ENCODE results near the gene ABCA8. TPM values are rescaled to one million over a fixed set of nuclear protein-coding genes. Genes with fewer than 3 reads are reported as not detected.
"Not testable (repeated sequence)": the region's sequence is repeated elsewhere in the genome, so short reads cannot be mapped to it uniquely, and the experiment has no call there.

The ABCA8 gene
- total and polyA plus RNA-seq, 8 donors, result 0.88 to 9.8 (median 2.9) TPM

DNA sequence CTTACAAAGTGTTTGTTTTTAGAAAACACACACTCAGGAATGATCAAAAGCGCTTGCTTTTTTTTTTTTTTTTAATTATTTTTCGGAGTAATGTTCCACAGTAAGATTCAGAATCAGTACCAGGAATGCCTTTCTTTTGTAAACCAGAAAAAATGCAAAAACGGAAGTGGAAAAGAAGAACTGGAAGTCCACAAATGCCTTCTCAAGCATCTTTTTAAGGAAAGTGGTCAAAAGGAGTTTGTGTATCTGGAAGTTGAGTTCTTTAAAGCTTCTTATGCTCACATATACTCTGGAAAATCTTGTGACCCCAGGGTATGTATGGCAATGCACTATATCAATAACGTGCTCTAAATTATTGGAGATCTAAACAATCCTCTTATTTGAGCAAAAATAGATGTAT lies 126.0 kb downstream of the ABCA8 start:
- no peaks in the 10 kb centered on the region for H3K4me1 ChIP-seq
- no peaks in the 10 kb centered on the region for H3K36me3 ChIP-seq
- H3K4me3 ChIP-seq, result no peak overlapping the region
- H3K9me3 ChIP-seq, result no peaks in the 10 kb centered on the region
- intact Hi-C loops (cut with DNase I), result no loop called here
- TF ChIP-seq, protein P1, sequence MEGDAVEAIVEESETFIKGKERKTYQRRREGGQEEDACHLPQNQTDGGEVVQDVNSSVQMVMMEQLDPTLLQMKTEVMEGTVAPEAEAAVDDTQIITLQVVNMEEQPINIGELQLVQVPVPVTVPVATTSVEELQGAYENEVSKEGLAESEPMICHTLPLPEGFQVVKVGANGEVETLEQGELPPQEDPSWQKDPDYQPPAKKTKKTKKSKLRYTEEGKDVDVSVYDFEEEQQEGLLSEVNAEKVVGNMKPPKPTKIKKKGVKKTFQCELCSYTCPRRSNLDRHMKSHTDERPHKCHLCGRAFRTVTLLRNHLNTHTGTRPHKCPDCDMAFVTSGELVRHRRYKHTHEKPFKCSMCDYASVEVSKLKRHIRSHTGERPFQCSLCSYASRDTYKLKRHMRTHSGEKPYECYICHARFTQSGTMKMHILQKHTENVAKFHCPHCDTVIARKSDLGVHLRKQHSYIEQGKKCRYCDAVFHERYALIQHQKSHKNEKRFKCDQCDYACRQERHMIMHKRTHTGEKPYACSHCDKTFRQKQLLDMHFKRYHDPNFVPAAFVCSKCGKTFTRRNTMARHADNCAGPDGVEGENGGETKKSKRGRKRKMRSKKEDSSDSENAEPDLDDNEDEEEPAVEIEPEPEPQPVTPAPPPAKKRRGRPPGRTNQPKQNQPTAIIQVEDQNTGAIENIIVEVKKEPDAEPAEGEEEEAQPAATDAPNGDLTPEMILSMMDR (IDR thresholded peaks at IDR 0.05), result no peak
- H3K27me3 ChIP-seq, result no peaks in the 10 kb centered on the region
- DNase-seq (no peak), FAIRE-seq (no peak), ATAC-seq (no peak)
- no peak overlapping the region for H3K27ac ChIP-seq
- WGBS, 2 donors, result 75 to 78% methylated on average over 4 of the region's 4 CpGs

DNA sequence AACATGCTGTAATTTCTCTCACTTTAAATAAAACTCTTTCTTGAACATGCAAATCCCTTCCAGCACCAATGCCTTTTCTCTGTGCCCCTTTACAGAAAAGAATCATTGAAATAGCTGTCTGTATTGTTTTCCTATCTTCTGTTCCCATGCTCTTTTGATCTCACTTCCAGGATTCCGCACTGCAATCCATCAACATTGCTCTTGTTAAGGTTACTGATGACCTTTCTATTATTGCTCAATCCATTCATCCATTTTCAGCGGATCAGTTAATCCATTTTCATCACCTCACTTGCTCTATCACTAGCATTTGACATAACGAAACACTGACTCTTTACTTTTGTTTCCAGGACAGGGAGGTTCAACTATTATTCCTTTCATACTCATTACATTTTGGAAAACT lies 130.5 kb downstream of the ABCA8 start:
- intact Hi-C loops (cut with DNase I), result no loop called here
- no peak overlapping the region for H3K4me3 ChIP-seq
- no peak for FAIRE-seq
- ATAC-seq, result no peak
- 76 to 81% methylated on average over 3 of the region's 3 CpGs for WGBS, 2 donors
- no peaks in the 10 kb centered on the region for H3K36me3 ChIP-seq
- H3K4me1 ChIP-seq, result no peaks in the 10 kb centered on the region
- no peak for DNase-seq
- no peaks in the 10 kb centered on the region for H3K9me3 ChIP-seq
- H3K27ac ChIP-seq, result no peak overlapping the region
- no peaks in the 10 kb centered on the region for H3K27me3 ChIP-seq
- TF ChIP-seq, protein P1 (IDR thresholded peaks at IDR 0.05), result no peak

DNA sequence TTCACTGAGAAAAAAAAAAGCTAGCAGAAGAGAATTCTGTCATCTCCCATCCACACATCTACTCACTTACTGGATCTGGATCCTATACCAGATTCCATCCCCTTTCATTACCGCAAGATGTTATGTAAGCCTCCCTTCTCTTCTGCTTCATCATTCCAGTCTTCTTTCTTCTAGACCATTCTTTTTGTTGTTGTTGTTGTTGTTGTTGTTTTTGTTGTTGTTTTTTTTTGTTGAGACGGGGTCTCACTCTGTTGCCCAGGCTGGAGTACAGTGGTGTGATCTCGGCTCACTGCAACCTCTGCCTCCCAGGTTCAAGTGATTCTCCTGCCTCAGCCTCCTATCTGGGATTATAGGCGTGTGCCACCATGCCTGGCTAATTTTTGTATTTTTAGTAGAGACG lies 131.0 kb downstream of the ABCA8 start:
- H3K9me3 ChIP-seq; FAIRE-seq; H3K4me1 ChIP-seq; DNase-seq; H3K27ac ChIP-seq; ATAC-seq; H3K27me3 ChIP-seq; intact Hi-C loops (cut with DNase I); H3K36me3 ChIP-seq; H3K4me3 ChIP-seq: not testable (repeated sequence)
- WGBS, 2 donors, result 72 to 94% methylated on average over 5 of the region's 5 CpGs

DNA sequence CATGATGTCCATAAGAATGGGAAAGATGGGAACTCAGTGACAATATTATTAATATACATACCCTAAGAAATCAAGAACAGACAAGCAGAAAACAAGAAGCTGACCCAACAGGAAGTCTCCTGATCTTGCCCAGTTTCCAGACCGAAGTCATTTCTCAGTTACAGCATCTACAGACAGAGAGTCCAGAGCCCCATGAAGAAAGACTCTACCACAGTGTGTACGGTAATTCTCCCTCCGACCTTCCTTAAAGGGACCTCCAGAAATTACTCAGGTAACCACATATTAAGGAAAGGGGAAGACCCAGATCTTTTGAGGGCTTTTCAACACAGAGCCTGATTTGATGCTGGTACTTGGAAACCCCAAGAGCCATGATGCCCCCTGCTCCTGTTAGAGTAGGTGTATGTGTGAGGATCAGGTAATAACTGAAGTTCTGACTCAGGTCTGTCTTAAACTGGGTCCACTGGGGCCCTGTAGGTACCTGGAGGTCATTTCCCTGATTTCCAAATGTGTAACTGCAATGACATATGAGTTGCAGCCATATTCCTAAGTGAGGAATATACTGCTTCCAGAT lies 132.4 kb downstream of the ABCA8 start:
- Histone ChIP-seq H3K4me3 (no peak overlapping the region), H3K36me3 (no peaks in the 10 kb centered on the region), H3K27me3 (no peaks in the 10 kb centered on the region), H3K4me1 (no peaks in the 10 kb centered on the region), H3K27ac (no peak overlapping the region), H3K9me3 (no peaks in the 10 kb centered on the region)
- DNase-seq, result no peak
- WGBS, 2 donors, result 83 to 92% methylated on average over 3 of the region's 3 CpGs
- no peak for FAIRE-seq
- intact Hi-C loops (cut with DNase I), result no loop called here
- TF ChIP-seq, protein P1 (IDR thresholded peaks at IDR 0.05), result no peak
- peak in 1 of 4 donors; percentile 38 for ATAC-seq

DNA sequence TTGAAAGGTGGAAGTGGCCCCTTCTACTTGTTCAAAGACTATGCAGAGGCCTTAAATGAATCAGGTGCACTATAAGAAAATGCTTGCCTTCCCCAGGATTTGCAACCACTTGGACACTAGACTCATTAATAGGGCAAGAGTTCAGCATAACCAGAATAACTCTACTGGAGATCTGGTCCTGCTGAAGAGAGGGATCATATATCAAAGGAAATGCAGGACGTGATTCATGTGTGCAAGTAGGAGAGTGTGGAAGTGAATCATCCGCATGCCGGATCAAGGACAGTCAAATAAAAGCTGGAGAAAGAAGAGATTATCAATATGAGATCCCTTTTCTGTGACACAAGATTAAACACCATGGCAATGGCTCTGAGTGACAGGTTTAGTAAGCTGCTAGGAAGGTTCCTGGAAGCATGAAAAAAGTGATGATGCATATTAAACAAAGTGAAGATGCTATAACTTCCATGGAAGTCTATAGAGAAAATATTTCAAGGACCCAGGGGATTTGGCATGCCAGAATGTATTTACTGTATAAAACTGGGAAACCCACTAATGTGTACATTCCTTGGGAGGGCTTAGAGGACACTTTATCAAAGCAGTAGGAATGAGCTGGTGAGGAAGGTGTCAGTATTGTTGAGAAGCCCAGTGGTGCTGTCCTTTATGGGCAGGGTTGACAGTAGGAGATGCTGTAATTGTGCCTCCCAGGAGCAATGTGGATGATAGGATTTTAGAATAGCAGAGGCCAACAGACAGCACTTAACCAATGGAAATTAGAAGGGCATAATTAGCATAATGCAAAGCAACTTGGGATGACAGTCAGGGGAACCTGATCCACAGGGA lies 133.1 kb downstream of the ABCA8 start:
- H3K4me3 ChIP-seq, result no peak overlapping the region
- TF ChIP-seq, protein P1 (IDR thresholded peaks at IDR 0.05), result no peak
- no peaks in the 10 kb centered on the region for H3K27me3 ChIP-seq
- H3K9me3 ChIP-seq, result no peaks in the 10 kb centered on the region
- WGBS, 2 donors, result 65% methylated on average over 3 of the region's 3 CpGs
- no peak overlapping the region for H3K27ac ChIP-seq
- intact Hi-C loops (cut with DNase I), result no loop called here
- no peaks in the 10 kb centered on the region for H3K36me3 ChIP-seq
- no peaks in the 10 kb centered on the region for H3K4me1 ChIP-seq
- FAIRE-seq, result no peak
- no peak for DNase-seq
- peak in 1 of 4 donors; percentile 67 for ATAC-seq

Measured in pancreas (tissue), 10 donors.